Tibial nerve (tissue), 4 donors: ENCODE data around the gene CDYL.

Experiments used
- CTCF ChIP-seq, 5 experiments: fragments of 200-600 bp in 3 of 5; fragments of 450-650 bp in 2 of 5; sonication (generic) in 3 of 5; IDR thresholded peaks; one replicate each; pipeline ENCODE4 v1.5.1; 2016 to 2019; ENCODE audit warnings: antibody characterized with exemption in 5 of 5, mild to moderate bottlenecking in 3 of 5, moderate library complexity in 2 of 5
- EP300 ChIP-seq, 2 donors: sonication (generic); formaldehyde crosslinking; IDR thresholded peaks; one replicate each; pipeline ENCODE4 v1.6.1; 2017; ENCODE audit warnings: antibody characterized with exemption in 2 of 2, mild to moderate bottlenecking in 1 of 2
- POLR2A ChIP-seq, 2 donors: fragments of 450-650 bp; IDR thresholded peaks; one replicate each; pipeline ENCODE4 v1.6.1; 2017; ENCODE audit warnings: antibody characterized with exemption in 2 of 2, mild to moderate bottlenecking in 2 of 2, moderate library complexity in 2 of 2

- TF ChIP-seq CTCF (IDR thresholded peaks at IDR 0.05) (no peak), EP300 (IDR thresholded peaks at IDR 0.05) (no peak), POLR2A (IDR thresholded peaks at IDR 0.05) (no peak)
Measured at GRCh38 chr6:4814987-4815386, 38.8 kb downstream of the CDYL start.
